Sigmoid colon (tissue), 7 donors: ENCODE results near the gene DGKD. TPM values are rescaled to one million over a fixed set of nuclear protein-coding genes. Genes with fewer than 3 reads are reported as not detected.
"Not testable (repeated sequence)": the region's sequence is repeated elsewhere in the genome, so short reads cannot be mapped to it uniquely, and the experiment has no call there.

Experiments
- DNase-seq: peaks from one replicate; pipeline ENCODE4 v3.0.0-alpha.2; 2019
- H3K27ac ChIP-seq, 4 donors: fragments of 200-600 bp; sonication (generic); one replicate each; pipeline ENCODE4 v1.5.1; 2016 to 2019; ENCODE audit warnings: mild to moderate bottlenecking in 1 of 4
- H3K27me3 ChIP-seq, 3 donors: fragments of 200-600 bp; sonication (generic); one replicate each; pipeline ENCODE4 v1.5.1; 2019; ENCODE audit warnings: mild to moderate bottlenecking in 1 of 3
- H3K36me3 ChIP-seq, 4 donors: fragments of 200-600 bp; sonication (generic); one replicate each; pipeline ENCODE4 v1.5.1; 2016 to 2019
- H3K4me1 ChIP-seq, 4 donors: fragments of 200-600 bp; sonication (generic); one replicate each; pipeline ENCODE4 v1.5.1; 2017 to 2019
- H3K4me3 ChIP-seq, 4 donors: fragments of 200-600 bp; sonication (generic); one replicate each; pipeline ENCODE4 v1.5.1; 2017 to 2019; ENCODE audit warnings: mild to moderate bottlenecking in 2 of 4, moderate library complexity in 1 of 4
- H3K9me3 ChIP-seq, 4 donors: fragments of 200-600 bp in 3 of 4; sonication (generic) in 3 of 4; one replicate each; pipeline versions ENCODE4 v1.5.1 to v1.6.1; 2013 to 2019
- EP300 ChIP-seq, 4 donors: sonication (generic); formaldehyde crosslinking; IDR thresholded peaks; one replicate each; pipeline ENCODE4 v1.6.1; 2017; ENCODE audit warnings: antibody characterized with exemption in 4 of 4
- POLR2A ChIP-seq, 2 donors: fragments of 450-650 bp; IDR thresholded peaks; one replicate each; pipeline ENCODE4 v1.6.1; 2016; ENCODE audit warnings: antibody characterized with exemption in 2 of 2, mild to moderate bottlenecking in 2 of 2, moderate library complexity in 2 of 2
- POLR2AphosphoS5 ChIP-seq, 4 donors: sonication (generic); formaldehyde crosslinking; IDR thresholded peaks; one replicate each; pipeline ENCODE4 v1.6.1; 2017; ENCODE audit warnings: antibody characterized with exemption in 4 of 4
- WGBS, 2 donors: extraction: QIAGEN DNeasy Blood & Tissue Kit; methylation state at CpG; one replicate each; pipeline ENCODE4 v1.1.7; 2013; 5-methylcytosine and 5-hydroxymethylcytosine counted together
- intact Hi-C: fragments of 100-400 bp; cut with DNase I; formaldehyde crosslinking; loops from one replicate; pipeline ENCODE4 v1.15.1; 2023
- polyA plus RNA-seq, 3 donors: library from polyadenylated mRNA; stranded (reverse); fragments of 200-250 nt; gene quantifications; one replicate each; pipeline ENCODE4 v1.2.3, GENCODE V29; 2013
- total RNA-seq, 4 donors: library from RNA; depleted of rRNA; stranded (reverse); fragments of >200 nt; gene quantifications; one replicate each; pipeline ENCODE4 v1.1.0, GENCODE V29; 2016
- TF ChIP-seq, protein P1 (sequence below), 4 experiments: fragments of 450-650 bp in 3 of 4; fragments of 200-600 bp in 1 of 4; IDR thresholded peaks; one replicate each; pipeline ENCODE4 v1.5.1; 2016 to 2019; ENCODE audit warnings: antibody characterized with exemption in 4 of 4, mild to moderate bottlenecking in 3 of 4, moderate library complexity in 2 of 4
- donor health status: healthy with polysubstance abuse.
- donor health status: Bipolar disorder and iron deficiency.
- donor health status: healthy.

Gene DGKD
- total and polyA plus RNA-seq, 7 donors: 10.7 to 67.0 (median 19.7) TPM

DNA sequence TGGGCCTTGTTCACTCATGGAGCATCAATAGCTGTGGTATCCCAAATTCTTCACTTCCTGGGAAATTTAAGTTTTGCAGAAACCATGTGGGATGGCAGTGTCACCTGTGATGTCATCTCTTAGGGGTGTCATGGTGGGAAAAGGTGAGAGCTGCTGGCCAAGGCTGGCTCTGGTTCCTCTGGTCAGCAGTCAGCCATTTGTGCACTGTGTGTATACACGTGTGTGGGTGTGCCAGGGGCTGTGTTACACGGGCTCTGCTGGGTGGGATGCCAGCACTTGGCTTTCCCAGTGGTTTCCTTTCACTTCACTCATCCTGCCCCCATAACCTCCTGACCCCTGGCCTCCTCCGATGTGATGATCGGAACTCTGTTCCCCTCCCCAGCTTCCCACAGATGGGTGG lies 25.4 kb upstream of the DGKD start:
- H3K36me3 ChIP-seq: no peaks in the 10 kb centered on the region
- H3K27ac ChIP-seq: no peak overlapping the region
- DNase-seq: no peak
- no peak overlapping the region for H3K4me3 ChIP-seq
- intact Hi-C loops: no loop called here
- H3K4me1 ChIP-seq: no peaks in the 10 kb centered on the region
- TF ChIP-seq, protein P1, sequence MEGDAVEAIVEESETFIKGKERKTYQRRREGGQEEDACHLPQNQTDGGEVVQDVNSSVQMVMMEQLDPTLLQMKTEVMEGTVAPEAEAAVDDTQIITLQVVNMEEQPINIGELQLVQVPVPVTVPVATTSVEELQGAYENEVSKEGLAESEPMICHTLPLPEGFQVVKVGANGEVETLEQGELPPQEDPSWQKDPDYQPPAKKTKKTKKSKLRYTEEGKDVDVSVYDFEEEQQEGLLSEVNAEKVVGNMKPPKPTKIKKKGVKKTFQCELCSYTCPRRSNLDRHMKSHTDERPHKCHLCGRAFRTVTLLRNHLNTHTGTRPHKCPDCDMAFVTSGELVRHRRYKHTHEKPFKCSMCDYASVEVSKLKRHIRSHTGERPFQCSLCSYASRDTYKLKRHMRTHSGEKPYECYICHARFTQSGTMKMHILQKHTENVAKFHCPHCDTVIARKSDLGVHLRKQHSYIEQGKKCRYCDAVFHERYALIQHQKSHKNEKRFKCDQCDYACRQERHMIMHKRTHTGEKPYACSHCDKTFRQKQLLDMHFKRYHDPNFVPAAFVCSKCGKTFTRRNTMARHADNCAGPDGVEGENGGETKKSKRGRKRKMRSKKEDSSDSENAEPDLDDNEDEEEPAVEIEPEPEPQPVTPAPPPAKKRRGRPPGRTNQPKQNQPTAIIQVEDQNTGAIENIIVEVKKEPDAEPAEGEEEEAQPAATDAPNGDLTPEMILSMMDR (IDR thresholded peaks at IDR 0.05): no peak
- no peak for TF ChIP-seq POLR2A (IDR thresholded peaks at IDR 0.05)
- no peak for TF ChIP-seq EP300 (IDR thresholded peaks at IDR 0.05)
- no peak for TF ChIP-seq POLR2AphosphoS5 (IDR thresholded peaks at IDR 0.05)
- WGBS, 2 donors: 87 to 92% methylated on average over 4 of the region's 4 CpGs
- H3K27me3 ChIP-seq: no peaks in the 10 kb centered on the region
- H3K9me3 ChIP-seq: no peaks in the 10 kb centered on the region

DNA sequence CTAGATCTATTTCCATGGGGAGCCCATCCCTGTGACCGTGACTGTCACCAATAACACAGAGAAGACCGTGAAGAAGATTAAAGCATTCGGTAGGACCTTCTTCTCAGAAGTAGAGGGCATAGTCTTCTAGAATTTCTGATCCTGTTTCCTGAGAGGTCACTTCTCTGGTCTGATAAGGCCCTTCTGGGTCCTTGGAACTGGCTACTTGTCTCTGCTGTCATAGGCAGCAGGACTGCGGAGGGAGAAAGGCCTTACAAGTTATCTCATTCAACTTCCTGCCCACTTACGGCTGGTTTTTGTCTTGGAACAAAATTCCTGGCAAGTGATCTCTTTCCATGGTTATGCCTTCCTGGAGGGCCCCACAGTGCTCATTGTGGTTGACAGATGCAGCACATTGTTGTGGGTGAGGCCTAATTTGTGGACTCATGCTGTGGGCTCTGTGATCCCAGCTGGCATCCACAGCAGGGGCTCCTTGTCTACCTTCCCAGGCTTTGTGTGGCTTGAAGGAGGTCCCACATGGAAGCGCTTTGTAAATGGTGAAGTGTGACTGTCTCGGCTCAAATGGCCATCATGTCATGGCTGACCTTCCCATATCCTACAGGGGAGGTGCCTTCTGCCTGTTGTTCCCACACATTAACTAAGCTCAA lies 24.7 kb upstream of the DGKD start:
- H3K27ac ChIP-seq: no peak overlapping the region
- H3K9me3 ChIP-seq: no peaks in the 10 kb centered on the region
- no peaks in the 10 kb centered on the region for H3K27me3 ChIP-seq
- DNase-seq: no peak
- H3K4me1 ChIP-seq: no peaks in the 10 kb centered on the region
- 92 to 95% methylated on average over 7 of the region's 7 CpGs for WGBS, 2 donors
- H3K36me3 ChIP-seq: no peaks in the 10 kb centered on the region
- H3K4me3 ChIP-seq: no peak overlapping the region
- intact Hi-C loops: no loop called here
- TF ChIP-seq POLR2AphosphoS5 (IDR thresholded peaks at IDR 0.05): no peak
- no peak for TF ChIP-seq POLR2A (IDR thresholded peaks at IDR 0.05)
- TF ChIP-seq EP300 (IDR thresholded peaks at IDR 0.05): no peak
- TF ChIP-seq, protein P1 (IDR thresholded peaks at IDR 0.05): no peak

DNA sequence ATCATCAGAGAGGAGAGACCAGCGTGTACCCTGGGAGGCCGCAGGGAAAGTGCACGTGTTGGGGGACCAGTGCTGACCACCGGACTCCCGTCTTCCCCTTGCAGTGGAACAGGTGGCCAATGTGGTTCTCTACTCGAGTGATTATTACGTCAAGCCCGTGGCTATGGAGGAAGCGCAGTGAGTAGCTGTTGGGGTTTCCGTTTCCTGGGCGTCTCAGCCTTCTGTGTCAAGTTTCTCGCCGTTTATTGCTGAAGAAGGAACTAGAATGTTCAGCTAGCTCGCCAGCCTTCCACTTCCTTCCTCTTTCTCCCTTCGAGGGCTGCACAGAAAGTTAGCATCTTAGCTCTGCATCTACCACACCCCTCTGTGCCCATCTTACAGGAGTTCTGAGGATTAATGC lies 22.8 kb upstream of the DGKD start:
- WGBS, 2 donors: 51 to 76% methylated on average over 15 of the region's 15 CpGs

DNA sequence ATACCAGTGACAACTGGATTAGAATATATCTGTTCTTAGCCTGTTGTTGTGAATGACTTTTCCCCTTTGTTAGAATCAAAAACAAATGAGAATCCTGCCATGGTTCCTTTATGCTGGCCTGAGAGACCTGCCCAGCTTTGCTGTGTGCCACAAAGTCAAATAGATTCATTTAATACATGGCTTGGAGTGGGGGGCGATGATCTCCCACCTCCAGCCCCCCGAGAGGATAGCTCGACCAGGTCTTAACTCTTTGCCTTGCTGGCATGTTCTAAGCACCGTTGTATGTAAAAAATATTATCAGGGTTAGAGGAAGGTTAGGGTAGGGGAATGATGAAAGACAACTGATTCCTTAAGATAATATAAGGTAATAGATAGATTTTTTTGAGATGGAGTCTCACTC lies 22.2 kb upstream of the DGKD start:
- Histone ChIP-seq H3K36me3 (no peaks in the 10 kb centered on the region), H3K27me3 (no peaks in the 10 kb centered on the region), H3K27ac (peak overlapping the region in 3 of 4 donors; percentile 31 to 49 (median 43)), H3K4me3 (no peak overlapping the region), H3K4me1 (no peaks in the 10 kb centered on the region), H3K9me3 (no peaks in the 10 kb centered on the region)
- intact Hi-C loops: no loop called here
- TF ChIP-seq POLR2A (IDR thresholded peaks at IDR 0.05) (no peak), POLR2AphosphoS5 (IDR thresholded peaks at IDR 0.05) (no peak)
- TF ChIP-seq, protein P1 (IDR thresholded peaks at IDR 0.05): no peak
- WGBS, 2 donors: 91 to 92% methylated on average over 4 of the region's 4 CpGs
- no peak for DNase-seq

More for the DNA sequence above, 22.8 kb upstream of the DGKD start:
- TF ChIP-seq POLR2A (IDR thresholded peaks at IDR 0.05) (no peak), EP300 (IDR thresholded peaks at IDR 0.05) (peak in 2 of 4 donors; percentile 37 to 53), POLR2AphosphoS5 (IDR thresholded peaks at IDR 0.05) (peak in 2 of 4 donors; percentile 31 to 58)
- peak; percentile 84 for DNase-seq
- no peaks in the 10 kb centered on the region for H3K9me3 ChIP-seq
- no peaks in the 10 kb centered on the region for H3K36me3 ChIP-seq
- H3K27ac ChIP-seq: peak overlapping the region in 3 of 4 donors; percentile 27 to 43 (median 40)
- no peaks in the 10 kb centered on the region for H3K27me3 ChIP-seq
- no peaks in the 10 kb centered on the region for H3K4me1 ChIP-seq
- H3K4me3 ChIP-seq: no peak overlapping the region
- intact Hi-C loops: no loop called here

DNA sequence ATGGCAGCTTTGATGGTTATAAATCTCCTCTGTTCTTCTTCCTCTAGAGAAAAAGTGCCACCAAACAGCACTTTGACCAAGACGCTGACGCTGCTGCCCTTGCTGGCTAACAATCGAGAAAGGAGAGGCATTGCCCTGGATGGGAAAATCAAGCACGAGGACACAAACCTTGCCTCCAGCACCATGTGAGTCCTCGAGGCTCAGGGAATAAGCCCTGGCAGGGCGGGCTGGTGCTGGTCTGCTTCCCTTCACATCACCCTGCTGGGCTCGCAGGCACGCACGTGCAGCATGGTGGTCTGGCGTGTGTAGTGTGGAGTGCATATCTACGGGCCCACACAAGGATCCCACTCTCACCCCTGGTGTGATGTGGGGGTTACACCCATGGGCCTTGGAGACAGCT lies 19.4 kb upstream of the DGKD start:
- Histone ChIP-seq H3K9me3 (no peaks in the 10 kb centered on the region), H3K4me1 (no peaks in the 10 kb centered on the region), H3K36me3 (no peaks in the 10 kb centered on the region), H3K27me3 (no peaks in the 10 kb centered on the region), H3K4me3 (no peak overlapping the region), H3K27ac (no peak overlapping the region)
- TF ChIP-seq POLR2A (IDR thresholded peaks at IDR 0.05) (no peak), POLR2AphosphoS5 (IDR thresholded peaks at IDR 0.05) (no peak), EP300 (IDR thresholded peaks at IDR 0.05) (no peak)
- TF ChIP-seq, protein P1 (IDR thresholded peaks at IDR 0.05): no peak
- DNase-seq: no peak
- 92 to 93% methylated on average over 11 of the region's 11 CpGs for WGBS, 2 donors
- intact Hi-C loops: no loop called here

DNA sequence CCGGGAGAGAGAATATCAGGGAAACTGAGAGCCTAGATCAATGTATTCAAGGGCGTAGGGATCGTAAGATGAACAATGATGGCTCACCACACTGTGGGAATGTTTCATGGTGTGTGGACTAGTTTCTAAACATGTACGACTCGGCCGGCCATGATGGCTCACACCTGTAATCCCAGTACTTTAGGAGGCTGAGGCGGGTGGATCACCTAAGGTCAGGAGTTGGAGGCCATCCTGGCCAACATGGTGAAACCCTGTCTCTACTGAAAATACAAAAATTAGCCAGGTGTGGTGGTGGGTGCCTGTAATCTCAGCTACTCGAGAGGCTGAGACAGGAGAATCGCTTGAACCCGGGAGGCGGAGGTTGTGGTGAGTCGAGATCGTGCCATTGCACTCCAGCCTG lies 18.2 kb upstream of the DGKD start:
- H3K27me3 ChIP-seq, H3K27ac ChIP-seq, intact Hi-C loops, DNase-seq, H3K4me3 ChIP-seq, H3K36me3 ChIP-seq, H3K4me1 ChIP-seq, H3K9me3 ChIP-seq: not testable (repeated sequence)
- WGBS, 2 donors: 64 to 85% methylated on average over 13 of the region's 13 CpGs
